Endothelial cell of umbilical vein (primary cell): ENCODE measurements around the gene SASH3. TPM values are rescaled to one million over a fixed set of nuclear protein-coding genes. Genes with fewer than 3 reads are reported as not detected.

Source experiments
- BruUV-seq: library from RNA; stranded (reverse); fragments of 400-500 nt; replicated peaks from 2 replicates; lab custom pipeline; 2021; lab: Mats Ljungman, UMichigan
- CTCF ChIA-PET: fragments of 300-600, 350-600 bp; sonication (Branson Sonifier 250); formaldehyde crosslinking; loops from one replicate; lab custom pipeline; 2021; ENCODE audit warnings: antibody characterized with exemption, inconsistent platforms; lab: Charles Lee
- POLR2A ChIA-PET: fragments of 300-600, 350-600 bp; sonication (Branson Sonifier 250); formaldehyde crosslinking; loops from one replicate; lab custom pipeline; 2021; ENCODE audit warnings: antibody characterized with exemption, inconsistent platforms; lab: Charles Lee
- DNase-seq: peaks from one replicate; pipeline ENCODE4 v3.0.0-alpha.2; 2011; ENCODE audit warnings: low read depth, low spot score
- FAIRE-seq: peaks from 2 replicates; lab custom pipeline; 2011; peaks lifted over from hg19 to GRCh38; lab: Jason Lieb, UNC
- H2AFZ ChIP-seq: 2 replicates; pipeline ENCODE4 v1.6.0; 2012; ENCODE audit warnings: low read depth, low read length, control low read depth, inconsistent platforms
- H3K27ac ChIP-seq: 2 replicates; pipeline ENCODE4 v1.5.1; 2011; ENCODE audit warnings: low read depth, mild to moderate bottlenecking, control low read depth, low read length, moderate library complexity; ENCODE audit not compliant: insufficient read depth
- H3K27me3 ChIP-seq, 2 experiments: 2 replicates each; pipeline versions ENCODE4 v1.6.0 to v1.6.1; 2011; ENCODE audit warnings: low read length in 2 of 2, mixed read lengths in 1 of 2; ENCODE audit not compliant: control insufficient read depth in 2 of 2, insufficient read depth in 2 of 2
- H3K36me3 ChIP-seq, 2 experiments: 2 replicates in 1 of 2; 3 replicates in 1 of 2; pipeline ENCODE4 v1.5.1; 2011; ENCODE audit warnings: low read length in 2 of 2, mild to moderate bottlenecking in 1 of 2, moderate library complexity in 1 of 2; ENCODE audit not compliant: control insufficient read depth in 2 of 2, insufficient read depth in 2 of 2; ENCODE audit errors: extremely low read depth in 1 of 2
- H3K4me1 ChIP-seq: 3 replicates; pipeline ENCODE4 v1.5.1; 2011; ENCODE audit warnings: mild to moderate bottlenecking, low read length; ENCODE audit not compliant: control insufficient read depth, insufficient read depth; ENCODE audit errors: extremely low read depth
- H3K4me2 ChIP-seq: 2 replicates; pipeline ENCODE4 v1.6.1; 2011; ENCODE audit warnings: low read length, control low read depth, mixed read lengths; ENCODE audit not compliant: insufficient read depth
- H3K4me3 ChIP-seq, 3 experiments: fragments of 200-600 bp in 1 of 3; sonication (generic), shearing (Covaris generic) in 1 of 3; replicated peaks in 1 of 3; 2 replicates each; pipeline ENCODE4 v1.5.1; 2011 to 2016; ENCODE audit warnings: control low read depth in 3 of 3, low read length in 3 of 3, mild to moderate bottlenecking in 2 of 3, inconsistent platforms in 1 of 3, low read depth in 1 of 3, moderate library complexity in 1 of 3; ENCODE audit not compliant: insufficient read depth in 1 of 3
- H3K79me2 ChIP-seq: 2 replicates; pipeline ENCODE4 v1.6.0; 2012; ENCODE audit warnings: low read length, inconsistent platforms; ENCODE audit not compliant: control insufficient read depth, insufficient read depth
- H3K9ac ChIP-seq: replicated peaks from 2 replicates; pipeline ENCODE3; 2011; ENCODE audit warnings: low read length, control low read depth; ENCODE audit not compliant: insufficient read depth; ENCODE audit errors: extremely low read depth
- H3K9me1 ChIP-seq: replicated peaks from 3 replicates; pipeline ENCODE4 v1.6.0; 2011; ENCODE audit warnings: mild to moderate bottlenecking, low read length; ENCODE audit not compliant: control insufficient read depth, insufficient read depth; ENCODE audit errors: extremely low read depth
- H3K9me3 ChIP-seq: replicated peaks from 2 replicates; pipeline ENCODE4 v1.5.1; 2012; ENCODE audit warnings: low read length, inconsistent platforms; ENCODE audit not compliant: control insufficient read depth, insufficient read depth
- H4K20me1 ChIP-seq: replicated peaks from 2 replicates; pipeline ENCODE3; 2011; ENCODE audit warnings: mild to moderate bottlenecking, low read length; ENCODE audit not compliant: control insufficient read depth, insufficient read depth; ENCODE audit errors: extremely low read depth
- CTCF ChIP-seq, 2 donors: IDR thresholded peaks; 1 replicate in 1 of 2; 2 replicates in 1 of 2; pipeline ENCODE4 v1.5.1; 2011; ENCODE audit warnings: low read length in 2 of 2, mild to moderate bottlenecking in 2 of 2, moderate library complexity in 2 of 2, control low read depth in 1 of 2, inconsistent platforms in 1 of 2, low read depth in 1 of 2; ENCODE audit not compliant: insufficient read depth in 1 of 2; ENCODE audit errors: extremely low read depth in 1 of 2
- EZH2 ChIP-seq: IDR thresholded peaks from 2 replicates; pipeline ENCODE4 v1.6.1; 2012; ENCODE audit warnings: borderline replicate concordance, low read depth, mild to moderate bottlenecking, moderate library complexity, low read length, inconsistent platforms; ENCODE audit not compliant: severe bottlenecking
- FOS ChIP-seq: IDR thresholded peaks from 2 replicates; pipeline ENCODE4 v1.6.1; 2011; ENCODE audit warnings: mild to moderate bottlenecking, low read length, moderate library complexity, borderline replicate concordance; ENCODE audit not compliant: insufficient read depth
- GATA2 ChIP-seq: IDR thresholded peaks from 2 replicates; pipeline ENCODE4 v1.7.0; 2011; ENCODE audit warnings: low read depth, mild to moderate bottlenecking, moderate library complexity, mixed read lengths, low read length; ENCODE audit not compliant: insufficient read length, insufficient read depth
- JUN ChIP-seq: IDR thresholded peaks from 2 replicates; pipeline ENCODE4 v1.6.1; 2011; ENCODE audit warnings: borderline replicate concordance, low read depth; ENCODE audit not compliant: insufficient read length, insufficient read depth
- MAX ChIP-seq: IDR thresholded peaks from 2 replicates; pipeline ENCODE4 v1.6.1; 2011; ENCODE audit not compliant: insufficient read depth, insufficient read length
- MYC ChIP-seq: IDR thresholded peaks from one replicate; pipeline ENCODE4 v1.6.1; 2011; ENCODE audit warnings: mild to moderate bottlenecking, low read depth, low read length
- POLR2A ChIP-seq: IDR thresholded peaks from 2 replicates; pipeline ENCODE4 v1.6.1; 2012; ENCODE audit warnings: low read depth, mild to moderate bottlenecking, control low read depth, low read length
- POLR2AphosphoS5 ChIP-seq: IDR thresholded peaks from 2 replicates; pipeline ENCODE4 v1.6.1; 2012; ENCODE audit warnings: low read depth, mild to moderate bottlenecking, control low read depth, low read length, moderate library complexity; ENCODE audit not compliant: insufficient read depth
- dilution Hi-C: fragments of 300-500 bp; cut with MboI; formaldehyde crosslinking; loops from one replicate; pipeline ENCODE4 v1.15.0; 2019; ENCODE audit warnings: low sequenced_read_pairs; ENCODE audit not compliant: extremely low pct_ligation_motif_present
- intact Hi-C: fragments of 100-400 bp; cut with micrococcal nuclease; formaldehyde crosslinking; loops from one replicate; pipeline ENCODE4 v1.10.0; 2022
- polyA plus RNA-seq, 4 experiments: library from polyadenylated mRNA; depleted of rRNA in 3 of 4; stranded (reverse) in 3 of 4; unstranded in 1 of 4; fragments of >200 nt; gene quantifications; 2 replicates each; pipeline versions ENCODE4 v1.2.1 to v1.2.3, GENCODE V29; 2011 to 2012; ENCODE audit warnings: missing spikeins in 1 of 4
- total RNA-seq: library from RNA; stranded (reverse); gene quantifications from 2 replicates; pipeline ENCODE4 v1.2.3, GENCODE V29; 2021

SASH3 gene
- total and polyA plus RNA-seq, 2 donors (not counting 3 experiments of a cell fraction or from before 2014, with no cell fraction given): not detected

- Histone ChIP-seq H4K20me1 (no peaks in the 10 kb centered on the region), H3K4me2 (no peak overlapping the region), H3K27ac (no peak overlapping the region), H3K36me3 (peaks cover 0 to 4% of the 10 kb centered on the region in 2 experiments), H3K9me3 (no peaks in the 10 kb centered on the region), H3K9me1 (no peaks in the 10 kb centered on the region), H3K4me1 (no peaks in the 10 kb centered on the region), H3K9ac (no peak overlapping the region), H3K27me3 (no peaks in the 10 kb centered on the region), H3K4me3 (no peak overlapping the region), H3K79me2 (no peaks in the 10 kb centered on the region), H2AFZ (no peak overlapping the region)
- intact Hi-C loops (no loop called here), dilution Hi-C loops (no loop called here)
- ChIA-PET CTCF (no interaction called here), POLR2A (no interaction called here)
- DNase-seq: no peak
- BruUV-seq: no TSS peak
- TF ChIP-seq JUN: no peak
- no peak for FAIRE-seq
Observed at GRCh38 chrX:129831091-129831885, 51.5 kb downstream of the SASH3 start.

GRCh38 chrX:129833153-129833990 is 53.6 kb downstream of the SASH3 start:
- Histone ChIP-seq H3K27me3 (no peaks in the 10 kb centered on the region), H4K20me1 (no peaks in the 10 kb centered on the region), H3K9ac (no peak overlapping the region), H3K4me1 (no peaks in the 10 kb centered on the region), H3K9me1 (no peaks in the 10 kb centered on the region), H3K4me2 (no peak overlapping the region), H3K4me3 (no peak overlapping the region), H2AFZ (no peak overlapping the region), H3K27ac (no peak overlapping the region), H3K36me3 (peaks cover 2 to 4% of the 10 kb centered on the region in 2 experiments), H3K79me2 (peaks cover 3% of the 10 kb centered on the region), H3K9me3 (no peaks in the 10 kb centered on the region)
- BruUV-seq: no TSS peak
- dilution Hi-C loops: no loop called here
- ChIA-PET POLR2A (no interaction called here), CTCF (interaction anchor here (2.0 kb wide), 1 partner anchor 232 kb away, joined by 6 read pairs; no protein-coding TSS in a partner anchor)
- intact Hi-C loops: no loop called here
- FAIRE-seq: no peak
- no peak for TF ChIP-seq MYC
- no peak for TF ChIP-seq POLR2AphosphoS5
- TF ChIP-seq FOS: no peak
- TF ChIP-seq JUN: no peak
- no peak for TF ChIP-seq EZH2
- no peak for TF ChIP-seq MAX
- no peak for TF ChIP-seq GATA2
- no peak for TF ChIP-seq POLR2A
- no peak for TF ChIP-seq CTCF (IDR thresholded peaks at IDR 0.05; ENCODE audit: extremely low read depth in 1 of 2, insufficient read depth in 1 of 2, low read depth in 1 of 2, low read length in 2 of 2)
- no peak for DNase-seq
